ENCODE measurements around the gene KIF27.
"Not testable (repeated sequence)": the region's sequence is repeated elsewhere in the genome, so short reads cannot be mapped to it uniquely, and the experiment has no call there.

Gene KIF27

GRCh38 chr9:83815120-83815519 lies 106.1 kb downstream of the KIF27 start:
- H3K4me1 ChIP-seq (ENCODE audit: control insufficient read depth in 1 of 2, insufficient read depth in 2 of 2, low read length in 2 of 2); H3K4me3 ChIP-seq (ENCODE audit: low read depth in 1 of 2, low read length in 2 of 2); H3K27me3 ChIP-seq (ENCODE audit: control insufficient read depth in 1 of 2, insufficient read depth in 2 of 2, low read length in 2 of 2); H3K9me3 ChIP-seq (ENCODE audit: control insufficient read depth in 1 of 2, low read length in 2 of 2); H3K36me3 ChIP-seq (ENCODE audit: control insufficient read depth in 1 of 2, insufficient read depth in 2 of 2, low read length in 2 of 2); H3K9ac ChIP-seq (ENCODE audit: low read depth in 1 of 2, low read length in 2 of 2); H3K27ac ChIP-seq (ENCODE audit: low read depth, low read length): not testable (repeated sequence)

GRCh38 chr9:83809213-83809612 lies 112.0 kb downstream of the KIF27 start:
- not testable (repeated sequence) for H3K9me3 ChIP-seq (ENCODE audit: control insufficient read depth in 1 of 2, low read length in 2 of 2); H3K4me1 ChIP-seq (ENCODE audit: control insufficient read depth in 1 of 2, insufficient read depth in 2 of 2, low read length in 2 of 2); H3K4me3 ChIP-seq (ENCODE audit: low read depth in 1 of 2, low read length in 2 of 2); H3K27me3 ChIP-seq (ENCODE audit: control insufficient read depth in 1 of 2, insufficient read depth in 2 of 2, low read length in 2 of 2); H3K9ac ChIP-seq (ENCODE audit: low read depth in 1 of 2, low read length in 2 of 2); H3K27ac ChIP-seq (ENCODE audit: low read depth, low read length); H3K36me3 ChIP-seq (ENCODE audit: control insufficient read depth in 1 of 2, insufficient read depth in 2 of 2, low read length in 2 of 2)

- not testable (repeated sequence) for H3K4me3 ChIP-seq (ENCODE audit: low read depth in 1 of 2, low read length in 2 of 2); H3K27me3 ChIP-seq (ENCODE audit: control insufficient read depth in 1 of 2, insufficient read depth in 2 of 2, low read length in 2 of 2); H3K9me3 ChIP-seq (ENCODE audit: control insufficient read depth in 1 of 2, low read length in 2 of 2); H3K9ac ChIP-seq (ENCODE audit: low read depth in 1 of 2, low read length in 2 of 2); H3K27ac ChIP-seq (ENCODE audit: low read depth, low read length); H3K36me3 ChIP-seq (ENCODE audit: control insufficient read depth in 1 of 2, insufficient read depth in 2 of 2, low read length in 2 of 2); H3K4me1 ChIP-seq (ENCODE audit: control insufficient read depth in 1 of 2, insufficient read depth in 2 of 2, low read length in 2 of 2)
Observed at GRCh38 chr9:83804454-83804853, 116.8 kb downstream of the KIF27 start.

GRCh38 chr9:83803941-83804340 lies 117.3 kb downstream of the KIF27 start:
- H3K4me1 ChIP-seq (ENCODE audit: control insufficient read depth in 1 of 2, insufficient read depth in 2 of 2, low read length in 2 of 2); H3K36me3 ChIP-seq (ENCODE audit: control insufficient read depth in 1 of 2, insufficient read depth in 2 of 2, low read length in 2 of 2); H3K9me3 ChIP-seq (ENCODE audit: control insufficient read depth in 1 of 2, low read length in 2 of 2); H3K9ac ChIP-seq (ENCODE audit: low read depth in 1 of 2, low read length in 2 of 2); H3K27me3 ChIP-seq (ENCODE audit: control insufficient read depth in 1 of 2, insufficient read depth in 2 of 2, low read length in 2 of 2); H3K27ac ChIP-seq (ENCODE audit: low read depth, low read length); H3K4me3 ChIP-seq (ENCODE audit: low read depth in 1 of 2, low read length in 2 of 2): not testable (repeated sequence)

GRCh38 chr9:83800236-83801033 lies 120.8 kb downstream of the KIF27 start:
- peaks cover 3 to 10% of the 10 kb centered on the region in 2 donors for H3K36me3 ChIP-seq (ENCODE audit: control insufficient read depth in 1 of 2, insufficient read depth in 2 of 2, low read length in 2 of 2)
- H3K4me3 ChIP-seq (ENCODE audit: low read depth in 1 of 2, low read length in 2 of 2), result no peak overlapping the region
- H3K9ac ChIP-seq (ENCODE audit: low read depth in 1 of 2, low read length in 2 of 2), result no peak overlapping the region
- H3K27me3 ChIP-seq (ENCODE audit: control insufficient read depth in 1 of 2, insufficient read depth in 2 of 2, low read length in 2 of 2), result no peaks in the 10 kb centered on the region
- H3K27ac ChIP-seq (ENCODE audit: low read depth, low read length), result no peak overlapping the region
- no peaks in the 10 kb centered on the region for H3K9me3 ChIP-seq (ENCODE audit: control insufficient read depth in 1 of 2, low read length in 2 of 2)
- no peaks in the 10 kb centered on the region for H3K4me1 ChIP-seq (ENCODE audit: control insufficient read depth in 1 of 2, insufficient read depth in 2 of 2, low read length in 2 of 2)

- no peaks in the 10 kb centered on the region for H3K27me3 ChIP-seq (ENCODE audit: control insufficient read depth in 1 of 2, insufficient read depth in 2 of 2, low read length in 2 of 2)
- H3K4me1 ChIP-seq (ENCODE audit: control insufficient read depth in 1 of 2, insufficient read depth in 2 of 2, low read length in 2 of 2), result no peaks in the 10 kb centered on the region
- peaks cover 3 to 9% of the 10 kb centered on the region in 2 donors for H3K36me3 ChIP-seq (ENCODE audit: control insufficient read depth in 1 of 2, insufficient read depth in 2 of 2, low read length in 2 of 2)
- no peak overlapping the region for H3K4me3 ChIP-seq (ENCODE audit: low read depth in 1 of 2, low read length in 2 of 2)
- no peaks in the 10 kb centered on the region for H3K9me3 ChIP-seq (ENCODE audit: control insufficient read depth in 1 of 2, low read length in 2 of 2)
- no peak overlapping the region for H3K9ac ChIP-seq (ENCODE audit: low read depth in 1 of 2, low read length in 2 of 2)
- H3K27ac ChIP-seq (ENCODE audit: low read depth, low read length), result no peak overlapping the region
Observed at GRCh38 chr9:83794051-83794450, 127.2 kb downstream of the KIF27 start.

- H3K36me3 ChIP-seq (ENCODE audit: control insufficient read depth in 1 of 2, insufficient read depth in 2 of 2, low read length in 2 of 2), result peaks cover 0 to 6% of the 10 kb centered on the region in 2 donors
- H3K4me3 ChIP-seq (ENCODE audit: low read depth in 1 of 2, low read length in 2 of 2), result no peak overlapping the region
- no peak overlapping the region for H3K27ac ChIP-seq (ENCODE audit: low read depth, low read length)
- no peaks in the 10 kb centered on the region for H3K4me1 ChIP-seq (ENCODE audit: control insufficient read depth in 1 of 2, insufficient read depth in 2 of 2, low read length in 2 of 2)
- H3K9me3 ChIP-seq (ENCODE audit: control insufficient read depth in 1 of 2, low read length in 2 of 2), result no peaks in the 10 kb centered on the region
- H3K27me3 ChIP-seq (ENCODE audit: control insufficient read depth in 1 of 2, insufficient read depth in 2 of 2, low read length in 2 of 2), result no peaks in the 10 kb centered on the region
- no peak overlapping the region for H3K9ac ChIP-seq (ENCODE audit: low read depth in 1 of 2, low read length in 2 of 2)
Observed at GRCh38 chr9:83792746-83793145, 128.5 kb downstream of the KIF27 start.
